ENCODE results near the gene ADGRD1. TPM values are rescaled to one million over a fixed set of nuclear protein-coding genes. Genes with fewer than 3 reads are reported as not detected.

Gene ADGRD1
- total RNA-seq, 1 donor from 2014 or later = 0.08 TPM

- no peak for DNase-seq (ENCODE audit: low read depth)
- Histone ChIP-seq H3K36me3 (ENCODE audit: control insufficient read depth, insufficient read depth, low read length) (no peaks in the 10 kb centered on the region), H3K27me3 (ENCODE audit: control insufficient read depth, insufficient read depth, low read length) (peaks cover 13% of the 10 kb centered on the region), H3K4me3 (ENCODE audit: low read depth, low read length) (no peak overlapping the region)
- no peak for TF ChIP-seq CTCF (IDR thresholded peaks at IDR 0.05; ENCODE audit: insufficient read depth, low read length, poor library complexity, severe bottlenecking)
Observed at GRCh38 chr12:131142891-131143657, 189.4 kb downstream of the ADGRD1 start.

- Histone ChIP-seq H3K27me3 (ENCODE audit: control insufficient read depth, insufficient read depth, low read length) (no peaks in the 10 kb centered on the region), H3K4me3 (ENCODE audit: low read depth, low read length) (no peak overlapping the region), H3K36me3 (ENCODE audit: control insufficient read depth, insufficient read depth, low read length) (no peaks in the 10 kb centered on the region)
- no peak for DNase-seq (ENCODE audit: low read depth)
- TF ChIP-seq CTCF (IDR thresholded peaks at IDR 0.05; ENCODE audit: insufficient read depth, low read length, poor library complexity, severe bottlenecking) = no peak
Observed at GRCh38 chr12:131146173-131146675, 192.5 kb downstream of the ADGRD1 start.

- no peak for DNase-seq (ENCODE audit: low read depth)
Observed at GRCh38 chr12:131147293-131147692, 193.6 kb downstream of the ADGRD1 start.

GRCh38 chr12:131147894-131148293, 194.2 kb downstream of the ADGRD1 start:
- DNase-seq (ENCODE audit: low read depth) = no peak
- no peaks in the 10 kb centered on the region for H3K36me3 ChIP-seq (ENCODE audit: control insufficient read depth, insufficient read depth, low read length)
- no peak for TF ChIP-seq CTCF (IDR thresholded peaks at IDR 0.05; ENCODE audit: insufficient read depth, low read length, poor library complexity, severe bottlenecking)
- no peaks in the 10 kb centered on the region for H3K27me3 ChIP-seq (ENCODE audit: control insufficient read depth, insufficient read depth, low read length)
- no peak overlapping the region for H3K4me3 ChIP-seq (ENCODE audit: low read depth, low read length)

More at GRCh38 chr12:131147293-131147692, 193.6 kb downstream of the ADGRD1 start:
- no peak overlapping the region for H3K4me3 ChIP-seq (ENCODE audit: low read depth, low read length)
- no peak for TF ChIP-seq CTCF (IDR thresholded peaks at IDR 0.05; ENCODE audit: insufficient read depth, low read length, poor library complexity, severe bottlenecking)
- H3K36me3 ChIP-seq (ENCODE audit: control insufficient read depth, insufficient read depth, low read length) = no peaks in the 10 kb centered on the region
- no peaks in the 10 kb centered on the region for H3K27me3 ChIP-seq (ENCODE audit: control insufficient read depth, insufficient read depth, low read length)

- TF ChIP-seq CTCF (IDR thresholded peaks at IDR 0.05; ENCODE audit: insufficient read depth, low read length, poor library complexity, severe bottlenecking) = no peak
- no peak for DNase-seq (ENCODE audit: low read depth)
- H3K4me3 ChIP-seq (ENCODE audit: low read depth, low read length) = no peak overlapping the region
- H3K27me3 ChIP-seq (ENCODE audit: control insufficient read depth, insufficient read depth, low read length) = no peaks in the 10 kb centered on the region
- H3K36me3 ChIP-seq (ENCODE audit: control insufficient read depth, insufficient read depth, low read length) = no peaks in the 10 kb centered on the region
Observed at GRCh38 chr12:131151558-131152345, 198.0 kb downstream of the ADGRD1 start.

Data from kidney epithelial cell (primary cell).